Stimulated activated effector memory CD8-positive, alpha-beta T cell treated with anti-CD3 and anti-CD28 coated beads, Interleukin-12 subunit alpha, Interleukin-12 subunit beta, amount 100 ng/mL, for 72 hours (primary cell): ENCODE measurements around the gene PFN2.
A peak's percentile ranks its signal among the peaks of the same experiment; 100 is the strongest.
"Not testable (repeated sequence)": the region's sequence is repeated elsewhere in the genome, so short reads cannot be mapped to it uniquely, and the experiment has no call there.

ENCODE experiments used
- ATAC-seq: fragments of 150-1000 bp; cut with Tn5 transposase; 2 replicates; pipeline ENCODE4 v1.10.0; 2021
- DNase-seq, 2 donors: peaks; one replicate each; pipeline ENCODE4 v3.0.0; 2021 to 2022; ENCODE audit warnings: low spot score in 2 of 2
- H3K27ac Mint-ChIP-seq: one replicate; pipeline ENCODE4 v1.8.0; 2022; ENCODE audit warnings: mild to moderate bottlenecking, mixed read lengths
- H3K36me3 Mint-ChIP-seq: one replicate; pipeline ENCODE4 v1.8.0; 2022; ENCODE audit warnings: mild to moderate bottlenecking, mixed read lengths
- H3K4me1 Mint-ChIP-seq: one replicate; pipeline ENCODE4 v1.8.0; 2022; ENCODE audit warnings: mixed read lengths
- H3K4me3 Mint-ChIP-seq: one replicate; pipeline ENCODE4 v1.8.0; 2022; ENCODE audit warnings: mild to moderate bottlenecking, mixed read lengths
- H3K9me3 Mint-ChIP-seq: one replicate; pipeline ENCODE4 v1.8.0; 2022; ENCODE audit warnings: mixed read lengths

The PFN2 gene

GRCh38 chr3:149970716-149971402 lies at the start of gene PFN2:
Gene PFN2, minus strand, starts transcription at chr3:149970895. Its CDS starts 39 bp downstream, at chr3:149970856.
- Mint-ChIP-seq H3K36me3 (no peaks in the 10 kb centered on the region), H3K4me3 (peak within 1 kb of the TSS; percentile 78), H3K4me1 (peaks cover 11% of the 10 kb centered on the region), H3K27ac (peak within 1 kb of the TSS; percentile 38), H3K9me3 (no peaks in the 10 kb centered on the region)
- DNase-seq (peak; percentile 34 to 68), ATAC-seq (peak; percentile 71)

GRCh38 chr3:150015901-150016300 lies 45.2 kb upstream of the PFN2 start:
- H3K9me3 Mint-ChIP-seq, result no peaks in the 10 kb centered on the region
- DNase-seq (no peak), ATAC-seq (no peak)
- no peaks in the 10 kb centered on the region for H3K36me3 Mint-ChIP-seq
- H3K27ac Mint-ChIP-seq, result no peak overlapping the region
- H3K4me1 Mint-ChIP-seq, result no peaks in the 10 kb centered on the region
- H3K4me3 Mint-ChIP-seq, result no peak overlapping the region

GRCh38 chr3:150014782-150015181 lies 44.1 kb upstream of the PFN2 start:
- Mint-ChIP-seq H3K9me3 (no peaks in the 10 kb centered on the region), H3K4me1 (no peaks in the 10 kb centered on the region), H3K36me3 (no peaks in the 10 kb centered on the region)

GRCh38 chr3:150013801-150014200 lies 43.1 kb upstream of the PFN2 start:
- Mint-ChIP-seq H3K4me1 (no peaks in the 10 kb centered on the region), H3K27ac (no peak overlapping the region), H3K36me3 (no peaks in the 10 kb centered on the region), H3K9me3 (no peaks in the 10 kb centered on the region), H3K4me3 (no peak overlapping the region)
- DNase-seq (no peak), ATAC-seq (no peak)

More at GRCh38 chr3:150014782-150015181, 44.1 kb upstream of the PFN2 start:
- no peak for DNase-seq
- no peak for ATAC-seq
- H3K27ac Mint-ChIP-seq, result no peak overlapping the region
- no peak overlapping the region for H3K4me3 Mint-ChIP-seq

GRCh38 chr3:150006794-150007193 lies 36.1 kb upstream of the PFN2 start:
- no peaks in the 10 kb centered on the region for H3K4me1 Mint-ChIP-seq
- H3K36me3 Mint-ChIP-seq, result no peaks in the 10 kb centered on the region
- no peaks in the 10 kb centered on the region for H3K9me3 Mint-ChIP-seq
- H3K4me3 Mint-ChIP-seq, result no peak overlapping the region
- DNase-seq (no peak), ATAC-seq (peak; percentile 63)
- no peak overlapping the region for H3K27ac Mint-ChIP-seq

GRCh38 chr3:150005243-150006112 lies 34.8 kb upstream of the PFN2 start:
- Mint-ChIP-seq H3K9me3 (no peaks in the 10 kb centered on the region), H3K36me3 (no peaks in the 10 kb centered on the region), H3K4me1 (no peaks in the 10 kb centered on the region), H3K4me3 (no peak overlapping the region), H3K27ac (no peak overlapping the region)
- DNase-seq (no peak), ATAC-seq (no peak)

- Mint-ChIP-seq H3K4me1 (no peaks in the 10 kb centered on the region), H3K9me3 (peaks cover 2% of the 10 kb centered on the region), H3K36me3 (no peaks in the 10 kb centered on the region), H3K4me3 (no peak overlapping the region), H3K27ac (no peak overlapping the region)
- DNase-seq, result no peak
- ATAC-seq, result no peak
Observed at GRCh38 chr3:150000641-150001040, 29.9 kb upstream of the PFN2 start.

- H3K9me3 Mint-ChIP-seq, result peaks cover 7% of the 10 kb centered on the region
- ATAC-seq, result no peak
- no peak overlapping the region for H3K4me3 Mint-ChIP-seq
- DNase-seq, result no peak
- no peak overlapping the region for H3K27ac Mint-ChIP-seq
- no peaks in the 10 kb centered on the region for H3K4me1 Mint-ChIP-seq
- H3K36me3 Mint-ChIP-seq, result no peaks in the 10 kb centered on the region
Observed at GRCh38 chr3:149999421-149999820, 28.7 kb upstream of the PFN2 start.

GRCh38 chr3:149998946-149999345 lies 28.3 kb upstream of the PFN2 start:
- DNase-seq (no peak), ATAC-seq (no peak)
- no peak overlapping the region for H3K4me3 Mint-ChIP-seq
- H3K4me1 Mint-ChIP-seq, result no peaks in the 10 kb centered on the region
- peaks cover 7% of the 10 kb centered on the region for H3K9me3 Mint-ChIP-seq
- H3K36me3 Mint-ChIP-seq, result no peaks in the 10 kb centered on the region
- no peak overlapping the region for H3K27ac Mint-ChIP-seq

- no peak for DNase-seq
- Mint-ChIP-seq H3K9me3 (peaks cover 9% of the 10 kb centered on the region), H3K4me1 (no peaks in the 10 kb centered on the region), H3K27ac (no peak overlapping the region), H3K36me3 (no peaks in the 10 kb centered on the region), H3K4me3 (no peak overlapping the region)
- no peak for ATAC-seq
Observed at GRCh38 chr3:149992416-149993058, 21.8 kb upstream of the PFN2 start.

GRCh38 chr3:149990423-149990948 lies 19.8 kb upstream of the PFN2 start:
- H3K9me3 Mint-ChIP-seq, result peaks cover 9% of the 10 kb centered on the region
- no peak overlapping the region for H3K27ac Mint-ChIP-seq
- H3K4me3 Mint-ChIP-seq, result no peak overlapping the region
- H3K4me1 Mint-ChIP-seq, result no peaks in the 10 kb centered on the region
- no peak for ATAC-seq
- no peaks in the 10 kb centered on the region for H3K36me3 Mint-ChIP-seq
- no peak for DNase-seq

- Mint-ChIP-seq H3K36me3 (no peaks in the 10 kb centered on the region), H3K27ac (no peak overlapping the region), H3K4me3 (no peak overlapping the region), H3K9me3 (peaks cover 4% of the 10 kb centered on the region), H3K4me1 (no peaks in the 10 kb centered on the region)
- no peak for ATAC-seq
- no peak for DNase-seq
Observed at GRCh38 chr3:149989307-149989706, 18.6 kb upstream of the PFN2 start.

GRCh38 chr3:149983628-149984027 lies 12.9 kb upstream of the PFN2 start:
- Mint-ChIP-seq H3K27ac (no peak overlapping the region), H3K4me1 (no peaks in the 10 kb centered on the region)

GRCh38 chr3:149983053-149983452 lies 12.4 kb upstream of the PFN2 start:
- not testable (repeated sequence) for ATAC-seq, H3K27ac Mint-ChIP-seq, H3K4me1 Mint-ChIP-seq, H3K4me3 Mint-ChIP-seq, H3K9me3 Mint-ChIP-seq, DNase-seq, H3K36me3 Mint-ChIP-seq

More at GRCh38 chr3:149983628-149984027, 12.9 kb upstream of the PFN2 start:
- no peaks in the 10 kb centered on the region for H3K36me3 Mint-ChIP-seq
- DNase-seq, result no peak
- ATAC-seq, result no peak
- no peak overlapping the region for H3K4me3 Mint-ChIP-seq
- no peaks in the 10 kb centered on the region for H3K9me3 Mint-ChIP-seq

- H3K27ac Mint-ChIP-seq, DNase-seq, H3K9me3 Mint-ChIP-seq, H3K4me3 Mint-ChIP-seq, H3K4me1 Mint-ChIP-seq, H3K36me3 Mint-ChIP-seq: not testable (repeated sequence)
- peak; percentile 58 for ATAC-seq
Observed at GRCh38 chr3:149981979-149982378, 11.3 kb upstream of the PFN2 start.
